Bronchial epithelial cell (primary cell): ENCODE data around the gene FKRP. TPM values are rescaled to one million over a fixed set of nuclear protein-coding genes. Genes with fewer than 3 reads are reported as not detected.
"Not testable (repeated sequence)": the region's sequence is repeated elsewhere in the genome, so short reads cannot be mapped to it uniquely, and the experiment has no call there.

ENCODE experiments used
- DNase-seq: peaks from one replicate; pipeline ENCODE4 v3.0.0-alpha.2; 2010; ENCODE audit warnings: low read depth
- FAIRE-seq: peaks from 2 replicates; lab custom pipeline; 2011; peaks lifted over from hg19 to GRCh38; lab: Jason Lieb, UNC
- H3K27me3 ChIP-seq: 2 replicates; pipeline ENCODE4 v1.5.1; 2011; ENCODE audit warnings: low read length; ENCODE audit not compliant: control insufficient read depth, insufficient read depth
- H3K36me3 ChIP-seq: 2 replicates; pipeline ENCODE4 v1.5.1; 2011; ENCODE audit warnings: low read length; ENCODE audit not compliant: control insufficient read depth, insufficient read depth
- H3K4me3 ChIP-seq: 2 replicates; pipeline ENCODE4 v1.5.1; 2011; ENCODE audit warnings: mild to moderate bottlenecking, low read depth, low read length, control low read depth
- CTCF ChIP-seq: IDR thresholded peaks from 2 replicates; pipeline ENCODE4 v1.5.1; 2011; ENCODE audit warnings: mild to moderate bottlenecking, moderate library complexity, low read length, control low read depth, inconsistent platforms; ENCODE audit not compliant: insufficient read depth, severe bottlenecking
- total RNA-seq: library from RNA; depleted of rRNA; stranded (reverse); fragments of >200 nt; gene quantifications from 2 replicates; pipeline ENCODE4 v1.2.1, GENCODE V29; 2014

FKRP gene
- total RNA-seq, 1 donor from 2014 or later = 5.8 TPM

DNA sequence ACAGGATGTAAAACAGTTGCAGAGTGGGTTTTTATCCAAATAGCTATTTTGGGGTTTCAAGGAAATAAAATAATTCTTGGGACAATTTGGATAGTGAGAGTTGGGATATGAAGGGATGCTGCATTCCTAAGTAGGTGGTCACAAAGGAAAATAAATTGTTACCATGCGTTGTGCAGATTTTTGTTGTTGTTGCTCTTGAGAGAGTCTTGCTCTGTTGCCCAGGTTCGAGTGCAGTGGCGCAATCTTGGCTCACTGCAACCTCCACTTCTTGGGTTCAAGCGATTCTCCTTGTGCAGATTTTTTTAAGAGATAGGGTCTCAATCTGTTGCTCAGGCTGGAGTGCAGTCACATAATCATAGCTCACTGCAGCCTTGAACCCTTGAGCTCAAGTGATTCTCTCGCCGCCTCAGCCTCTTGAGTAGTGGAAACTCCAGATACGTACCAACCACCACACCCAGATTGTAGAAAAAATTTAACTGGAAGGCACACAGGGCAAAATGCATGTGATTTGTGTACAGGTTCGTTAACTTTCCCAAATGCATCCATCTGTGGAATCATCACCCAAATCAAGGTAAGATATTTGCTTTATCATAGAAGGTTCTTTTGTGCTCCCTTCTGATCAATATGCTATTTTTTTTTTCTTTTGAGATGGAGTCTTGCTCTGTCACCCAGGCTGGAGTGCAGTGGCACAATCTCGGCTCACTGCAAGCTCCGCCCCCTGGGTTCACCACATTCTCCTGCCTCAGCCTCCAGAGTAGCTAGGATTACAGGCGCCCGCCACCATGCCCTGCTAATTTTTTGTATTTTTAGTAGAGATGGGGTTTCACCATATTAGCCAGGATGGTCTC lies 26.5 kb downstream of the FKRP start:
- TF ChIP-seq CTCF = no peak
- Histone ChIP-seq H3K27me3 (no peaks in the 10 kb centered on the region), H3K4me3 (no peak overlapping the region), H3K36me3 (peaks cover 16% of the 10 kb centered on the region)
- DNase-seq = no peak
- FAIRE-seq = no peak

- DNase-seq = no peak
- H3K4me3 ChIP-seq = no peak overlapping the region
- FAIRE-seq = no peak
- H3K36me3 ChIP-seq = peaks cover 20% of the 10 kb centered on the region
- TF ChIP-seq CTCF = no peak
- H3K27me3 ChIP-seq = no peaks in the 10 kb centered on the region
Observed at GRCh38 chr19:46773018-46773399, 27.2 kb downstream of the FKRP start.

DNA sequence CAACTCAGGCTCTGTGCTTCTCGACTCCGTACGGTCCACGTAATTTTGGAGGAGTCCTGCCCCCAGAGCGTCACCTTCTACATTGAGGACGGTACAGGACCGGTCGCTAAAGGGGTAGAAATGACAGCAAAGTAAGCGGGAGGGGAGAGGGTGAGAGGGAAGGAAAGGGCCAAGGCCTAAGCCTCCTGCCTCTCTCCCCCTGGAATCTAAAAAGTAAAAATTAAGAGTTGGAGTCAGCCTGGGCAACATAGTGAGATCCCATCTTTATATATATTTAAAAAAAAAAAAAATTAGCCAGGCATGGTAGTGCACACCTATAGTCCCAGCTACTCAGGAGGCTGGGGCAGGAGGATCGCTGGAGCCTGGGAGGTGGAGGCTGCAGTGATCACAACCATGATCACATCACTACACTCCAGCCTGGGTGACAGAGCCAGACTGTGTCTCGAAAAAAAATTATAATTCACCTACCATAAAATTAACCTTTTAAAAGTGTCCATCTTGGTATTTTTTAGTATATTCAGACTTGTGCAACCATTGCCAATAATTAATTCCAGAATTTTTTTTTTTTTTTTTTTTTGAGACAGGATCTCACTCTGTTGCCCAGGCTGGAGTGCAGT lies 29.9 kb downstream of the FKRP start:
- FAIRE-seq (no peak), DNase-seq (no peak)
- H3K4me3 ChIP-seq = no peak overlapping the region
- H3K36me3 ChIP-seq = peaks cover 37% of the 10 kb centered on the region
- TF ChIP-seq CTCF = no peak
- H3K27me3 ChIP-seq = no peaks in the 10 kb centered on the region

- Histone ChIP-seq H3K36me3 (peaks cover 44% of the 10 kb centered on the region), H3K27me3 (no peaks in the 10 kb centered on the region), H3K4me3 (no peak overlapping the region)
- no peak for TF ChIP-seq CTCF
- no peak for FAIRE-seq
- no peak for DNase-seq
Observed at GRCh38 chr19:46776927-46777911, 31.4 kb downstream of the FKRP start.

GRCh38 chr19:46777956-46778645 lies 32.2 kb downstream of the FKRP start:
- DNase-seq, H3K27me3 ChIP-seq, FAIRE-seq, H3K4me3 ChIP-seq: not testable (repeated sequence)
- peaks cover 52% of the 10 kb centered on the region for H3K36me3 ChIP-seq
